ENCODE measurements around the gene ASB2.

Gene ASB2

GRCh38 chr14:93895023-93895604, 81.3 kb downstream of the ASB2 start:
- no peak overlapping the region for H3K4me3 ChIP-seq (ENCODE audit: low read depth, low read length)
- no peak for DNase-seq (ENCODE audit: low read depth)

- no peak for DNase-seq (ENCODE audit: low read depth)
- H3K4me3 ChIP-seq (ENCODE audit: low read depth, low read length): no peak overlapping the region
These were observed 82.6 kb downstream of the ASB2 start for GRCh38 chr14:93893661-93894261.

GRCh38 chr14:93892923-93893558, 83.3 kb downstream of the ASB2 start:
- H3K4me3 ChIP-seq (ENCODE audit: low read depth, low read length): no peak overlapping the region
- no peak for DNase-seq (ENCODE audit: low read depth)

GRCh38 chr14:93892505-93892839, 83.9 kb downstream of the ASB2 start:
- H3K4me3 ChIP-seq (ENCODE audit: low read depth, low read length): no peak overlapping the region
- no peak for DNase-seq (ENCODE audit: low read depth)

GRCh38 chr14:93891756-93892504, 84.4 kb downstream of the ASB2 start:
- no peak overlapping the region for H3K4me3 ChIP-seq (ENCODE audit: low read depth, low read length)
- DNase-seq (ENCODE audit: low read depth): no peak

GRCh38 chr14:93889739-93890483, 86.5 kb downstream of the ASB2 start:
- no peak for DNase-seq (ENCODE audit: low read depth)
- no peak overlapping the region for H3K4me3 ChIP-seq (ENCODE audit: low read depth, low read length)

GRCh38 chr14:93888995-93889394, 87.4 kb downstream of the ASB2 start:
- DNase-seq (ENCODE audit: low read depth): no peak
- H3K4me3 ChIP-seq (ENCODE audit: low read depth, low read length): no peak overlapping the region

- DNase-seq (ENCODE audit: low read depth): no peak
- H3K4me3 ChIP-seq (ENCODE audit: low read depth, low read length): no peak overlapping the region
These were observed 91.4 kb downstream of the ASB2 start for GRCh38 chr14:93884950-93885349.

Data from skeletal muscle cell (primary cell).